Smooth muscle cell (in vitro differentiated cells): ENCODE data around the gene ARPC1A. TPM values are rescaled to one million over a fixed set of nuclear protein-coding genes. Genes with fewer than 3 reads are reported as not detected.
A peak's percentile ranks its signal among the peaks of the same experiment; 100 is the strongest.

Experiments
- DNase-seq: peaks from one replicate; lab custom pipeline; 2025; ENCODE audit not compliant: unreplicated experiment; lab: John Stamatoyannopoulos, UW
- H2AFZ ChIP-seq: fragments of 200-600 bp; sonication (generic); 2 replicates; pipeline ENCODE4 v1.6.0; 2016; ENCODE audit warnings: antibody characterized with exemption, low read depth, mild to moderate bottlenecking
- H3F3A ChIP-seq: fragments of 200-600 bp; sonication (generic); 2 replicates; pipeline ENCODE4 v1.6.0; 2017; ENCODE audit warnings: antibody characterized with exemption, low read depth
- H3K27ac ChIP-seq: fragments of 200-600 bp; sonication (generic); 2 replicates; pipeline ENCODE4 v1.5.1; 2016; ENCODE audit warnings: low read depth, mild to moderate bottlenecking
- H3K27me3 ChIP-seq: fragments of 200-600 bp; sonication (generic); 2 replicates; pipeline ENCODE4 v1.6.1; 2016; ENCODE audit warnings: low read depth, mild to moderate bottlenecking
- H3K36me3 ChIP-seq: fragments of 200-600 bp; sonication (generic); 2 replicates; pipeline ENCODE4 v1.5.1; 2016; ENCODE audit warnings: low read depth
- H3K4me1 ChIP-seq: fragments of 200-600 bp; sonication (generic); 2 replicates; pipeline ENCODE4 v1.5.1; 2016; ENCODE audit warnings: low read depth
- H3K4me2 ChIP-seq: fragments of 200-600 bp; sonication (generic); 2 replicates; pipeline ENCODE4 v1.6.0; 2016; ENCODE audit warnings: mild to moderate bottlenecking
- H3K4me3 ChIP-seq: fragments of 200-600 bp; sonication (generic); 2 replicates; pipeline ENCODE4 v1.5.1; 2016; ENCODE audit warnings: mild to moderate bottlenecking
- H3K79me2 ChIP-seq: fragments of 200-600 bp; sonication (generic); 2 replicates; pipeline ENCODE4 v1.6.0; 2016; ENCODE audit warnings: low read depth, mild to moderate bottlenecking
- H3K9ac ChIP-seq: fragments of 200-600 bp; sonication (generic); 2 replicates; pipeline ENCODE4 v1.6.0; 2016; ENCODE audit warnings: low read depth
- H3K9me3 ChIP-seq: fragments of 200-600 bp; sonication (generic); replicated peaks from 2 replicates; pipeline ENCODE4 v1.5.1; 2016; ENCODE audit warnings: low read depth
- H4K20me1 ChIP-seq: fragments of 200-600 bp; sonication (generic); 2 replicates; pipeline ENCODE4 v1.6.0; 2016; ENCODE audit warnings: low read depth
- CTCF ChIP-seq: fragments of 200-600 bp; sonication (generic); IDR thresholded peaks from 2 replicates; pipeline ENCODE4 v1.5.1; 2017; ENCODE audit warnings: borderline replicate concordance, mild to moderate bottlenecking, antibody characterized with exemption; ENCODE audit not compliant: insufficient read depth, poor library complexity, severe bottlenecking
- WGBS: methylation state at CpG from one replicate; pipeline ENCODE4 v1.1.7; 2016; ENCODE audit warnings: low lambda C conversion rate; 5-methylcytosine and 5-hydroxymethylcytosine counted together
- polyA plus RNA-seq: library from polyadenylated mRNA; unstranded; fragments of >200 nt; fragmentation: Nextera tagmentation; extraction: Ambion mirVana; gene quantifications from 2 replicates; pipeline ENCODE4 v1.2.1, GENCODE V29; 2016
- total RNA-seq: library from RNA; depleted of rRNA; stranded (reverse); fragments of >200 nt; gene quantifications from 2 replicates; pipeline ENCODE4 v1.2.3, GENCODE V29; 2014

ARPC1A gene
- total and polyA plus RNA-seq, 2 experiments from 2014 or later = 85.0 to 113 TPM

GRCh38 chr7:99408379-99409191 lies 82.9 kb downstream of the ARPC1A start, which contains the start of the genes BUD31 and PDAP1:
BUD31 (plus strand) TSS chr7:99408969; CDS start chr7:99411093, 2,124 bp downstream.
PDAP1 (minus strand) TSS chr7:99408597; CDS start chr7:99408548, 49 bp downstream.
- H3K27me3 ChIP-seq = no peaks in the 10 kb centered on the region
- no peak for TF ChIP-seq CTCF
- peaks cover 64% of the 10 kb centered on the region for H4K20me1 ChIP-seq
- H3K4me1 ChIP-seq = peaks cover 17% of the 10 kb centered on the region
- H3K4me2 ChIP-seq = peak within 1 kb of the TSS; percentile 96
- H3K27ac ChIP-seq = peak within 1 kb of the TSS; percentile 98
- WGBS = 1% methylated on average over 72 of the region's 72 CpGs
- no peaks in the 10 kb centered on the region for H3K9me3 ChIP-seq
- H3K36me3 ChIP-seq = peaks cover 10% of the 10 kb centered on the region
- H2AFZ ChIP-seq = peak within 1 kb of the TSS; percentile 53
- peaks cover 72% of the 10 kb centered on the region for H3K79me2 ChIP-seq
- peak within 1 kb of the TSS; percentile 92 for H3K4me3 ChIP-seq
- DNase-seq = peak; percentile 90
- peak within 1 kb of the TSS; percentile 97 for H3K9ac ChIP-seq
- H3F3A ChIP-seq = no peaks in the 10 kb centered on the region

- WGBS = 5% methylated on average over 16 of the region's 18 CpGs
- no peaks in the 10 kb centered on the region for H3K27me3 ChIP-seq
- peak overlapping the region; percentile 53 for H2AFZ ChIP-seq
- peak overlapping the region; percentile 97 for H3K9ac ChIP-seq
- H3F3A ChIP-seq = no peaks in the 10 kb centered on the region
- no peaks in the 10 kb centered on the region for H3K9me3 ChIP-seq
- peaks cover 17% of the 10 kb centered on the region for H3K4me1 ChIP-seq
- peaks cover 10% of the 10 kb centered on the region for H3K36me3 ChIP-seq
- H3K4me2 ChIP-seq = peak overlapping the region; percentile 96
- peak overlapping the region; percentile 98 for H3K27ac ChIP-seq
- peaks cover 58% of the 10 kb centered on the region for H4K20me1 ChIP-seq
- H3K4me3 ChIP-seq = peak overlapping the region; percentile 92
- peaks cover 77% of the 10 kb centered on the region for H3K79me2 ChIP-seq
- DNase-seq = no peak
- TF ChIP-seq CTCF = no peak
Observed at GRCh38 chr7:99409192-99409572, 83.5 kb downstream of the ARPC1A start.

GRCh38 chr7:99409806-99410205 lies 84.1 kb downstream of the ARPC1A start:
- no peak for TF ChIP-seq CTCF

More at GRCh38 chr7:99409806-99410205, 84.1 kb downstream of the ARPC1A start:
- Histone ChIP-seq H3K9me3 (no peaks in the 10 kb centered on the region), H3K27me3 (no peaks in the 10 kb centered on the region), H3K36me3 (peaks cover 10% of the 10 kb centered on the region), H4K20me1 (peaks cover 52% of the 10 kb centered on the region), H3K9ac (peak overlapping the region; percentile 97), H3K4me1 (peaks cover 17% of the 10 kb centered on the region), H3K4me3 (peak overlapping the region; percentile 92), H3K4me2 (peak overlapping the region; percentile 96), H3K27ac (peak overlapping the region; percentile 98), H2AFZ (no peak overlapping the region), H3F3A (no peaks in the 10 kb centered on the region), H3K79me2 (peaks cover 82% of the 10 kb centered on the region)
- no peak for DNase-seq
- WGBS = 77% methylated on average over 3 of the region's 3 CpGs
